HEK293 (cell line): Measurements from ENCODE around the gene DENND1A.

ENCODE experiments used
- CTCF ChIA-PET: fragments of 350-600 bp; formaldehyde crosslinking; extraction: SDS; loops from one replicate; lab custom pipeline; 2021; ENCODE audit warnings: antibody characterized with exemption; lab: Yijun Ruan, JAX
- POLR2A ChIA-PET: fragments of 300-600 bp; formaldehyde crosslinking; extraction: SDS; loops from one replicate; lab custom pipeline; 2020; ENCODE audit warnings: antibody characterized with exemption, inconsistent platforms; lab: Yijun Ruan, JAX
- H3K27ac ChIP-seq: fragments of 200-500 bp; sonication (Bioruptor generic); 2 replicates; pipeline ENCODE4 v1.5.1; 2014; ENCODE audit warnings: low read depth, low read length, control low read depth, inconsistent platforms; ENCODE audit errors: extremely low read depth
- H3K36me3 ChIP-seq, 2 experiments: fragments of 200-500 bp in 1 of 2; sonication (Bioruptor generic) in 1 of 2; 1 replicate in 1 of 2; 2 replicates in 1 of 2; pipeline ENCODE4 v1.5.1; 2014 to 2017; ENCODE audit warnings: inconsistent platforms in 2 of 2, low read length in 2 of 2; ENCODE audit not compliant: control insufficient read depth in 2 of 2, insufficient read depth in 1 of 2
- H3K4me1 ChIP-seq: fragments of 200-500 bp; sonication (Bioruptor generic); 2 replicates; pipeline ENCODE4 v1.5.1; 2014; ENCODE audit warnings: mild to moderate bottlenecking, low read length, inconsistent platforms; ENCODE audit not compliant: control insufficient read depth, insufficient read depth
- H3K4me3 ChIP-seq: 2 replicates; pipeline ENCODE4 v1.5.1; 2011; ENCODE audit warnings: low read depth, mild to moderate bottlenecking, control low read depth, low read length, moderate library complexity
- H3K9me3 ChIP-seq: fragments of 200-500 bp; sonication (Bioruptor generic); 2 replicates; pipeline ENCODE4 v1.5.1; 2014; ENCODE audit warnings: low read depth, low read length, inconsistent platforms; ENCODE audit not compliant: control insufficient read depth, insufficient read depth
- BCL11B ChIP-seq: fragments of 450-650 bp; formaldehyde crosslinking; IDR thresholded peaks from 2 replicates; pipeline ENCODE4 v1.5.1; 2016; ENCODE audit warnings: low read depth, missing biosample characterization, missing genetic modification characterization
- CTCF ChIP-seq: fragments of 450-650 bp; formaldehyde crosslinking; IDR thresholded peaks from 2 replicates; pipeline ENCODE4 v1.5.1; 2016; ENCODE audit warnings: missing biosample characterization, missing genetic modification characterization
- GLI2 ChIP-seq: fragments of 450-650 bp; formaldehyde crosslinking; IDR thresholded peaks from 2 replicates; pipeline ENCODE4; 2017; ENCODE audit warnings: missing biosample characterization, missing genetic modification characterization, low read depth, borderline replicate concordance
- PATZ1 ChIP-seq: fragments of 450-650 bp; formaldehyde crosslinking; IDR thresholded peaks from 2 replicates; pipeline ENCODE4 v1.5.1; 2016; ENCODE audit warnings: missing biosample characterization, missing genetic modification characterization
- PRDM2 ChIP-seq: fragments of 450-650 bp; formaldehyde crosslinking; IDR thresholded peaks from 2 replicates; pipeline ENCODE4 v1.5.1; 2016; ENCODE audit warnings: missing biosample characterization, missing genetic modification characterization, borderline replicate concordance
- RBAK ChIP-seq: fragments of 450-650 bp; formaldehyde crosslinking; IDR thresholded peaks from 2 replicates; pipeline ENCODE4 v1.5.1; 2016; ENCODE audit warnings: missing biosample characterization, missing genetic modification characterization
- SP7 ChIP-seq: fragments of 450-650 bp; formaldehyde crosslinking; IDR thresholded peaks from 2 replicates; pipeline ENCODE4 v1.5.1; 2016; ENCODE audit warnings: missing biosample characterization, missing genetic modification characterization
- ZBTB26 ChIP-seq: fragments of 450-650 bp; formaldehyde crosslinking; optimal IDR thresholded peaks from 2 replicates; pipeline ENCODE3; 2016; ENCODE audit warnings: missing biosample characterization, mild to moderate bottlenecking, missing genetic modification characterization
- ZBTB49 ChIP-seq: fragments of 450-650 bp; formaldehyde crosslinking; IDR thresholded peaks from 2 replicates; pipeline ENCODE4 v1.5.1; 2016; ENCODE audit warnings: missing biosample characterization, missing genetic modification characterization, low read depth
- ZFHX2 ChIP-seq: fragments of 450-650 bp; formaldehyde crosslinking; conservative IDR thresholded peaks from 2 replicates; pipeline ENCODE4 v1.5.1; 2016; ENCODE audit warnings: missing biosample characterization, missing genetic modification characterization
- ZFP41 ChIP-seq: fragments of 450-650 bp; formaldehyde crosslinking; IDR thresholded peaks from 2 replicates; pipeline ENCODE4 v1.5.1; 2016; ENCODE audit warnings: missing biosample characterization, missing genetic modification characterization, borderline replicate concordance
- ZNF24 ChIP-seq: fragments of 450-650 bp; formaldehyde crosslinking; IDR thresholded peaks from 2 replicates; pipeline ENCODE4 v1.5.1; 2016; ENCODE audit warnings: missing biosample characterization, missing genetic modification characterization
- ZNF311 ChIP-seq: fragments of 450-650 bp; formaldehyde crosslinking; IDR thresholded peaks from 2 replicates; pipeline ENCODE4 v1.5.1; 2017; ENCODE audit warnings: missing biosample characterization, missing genetic modification characterization, borderline replicate concordance
- ZNF391 ChIP-seq: fragments of 450-650 bp; formaldehyde crosslinking; IDR thresholded peaks from 2 replicates; pipeline ENCODE4 v1.5.1; 2016; ENCODE audit warnings: low read depth, missing biosample characterization, missing genetic modification characterization, borderline replicate concordance
- ZNF404 ChIP-seq: fragments of 450-650 bp; formaldehyde crosslinking; IDR thresholded peaks from 2 replicates; pipeline ENCODE4 v1.5.1; 2017; ENCODE audit warnings: missing biosample characterization, missing genetic modification characterization
- ZNF433 ChIP-seq: fragments of 450-650 bp; formaldehyde crosslinking; IDR thresholded peaks from 2 replicates; pipeline ENCODE4 v1.5.1; 2016; ENCODE audit warnings: missing biosample characterization, missing genetic modification characterization, low read depth
- ZNF654 ChIP-seq: fragments of 450-650 bp; formaldehyde crosslinking; IDR thresholded peaks from 2 replicates; pipeline ENCODE4 v1.5.1; 2016; ENCODE audit warnings: low read depth, missing biosample characterization, missing genetic modification characterization
- ZSCAN30 ChIP-seq: fragments of 450-650 bp; IDR thresholded peaks from 2 replicates; pipeline ENCODE4 v1.5.1; 2018; ENCODE audit warnings: missing biosample characterization, mild to moderate bottlenecking, missing genetic modification characterization, moderate library complexity

The DENND1A gene

GRCh38 chr9:123354806-123355508 lies 575.0 kb downstream of the DENND1A start:
- CTCF ChIA-PET: interaction anchor here (0.6 to 5.7 kb wide), 30 partner anchors 9 to 1053 kb away, joined by 3 to 106 read pairs (median 4); no protein-coding TSS in a partner anchor
- POLR2A ChIA-PET: interaction anchor here (0.6 to 1.3 kb wide), 3 partner anchors 24 to 30 kb away, joined by 3 read pairs; no protein-coding TSS in a partner anchor
- no peak overlapping the region for H3K27ac ChIP-seq
- no peaks in the 10 kb centered on the region for H3K4me1 ChIP-seq
- H3K9me3 ChIP-seq: no peaks in the 10 kb centered on the region
- H3K4me3 ChIP-seq: no peak overlapping the region
- H3K36me3 ChIP-seq: no peaks in the 10 kb centered on the region
- no peak for TF ChIP-seq ZNF404
- TF ChIP-seq PRDM2: no peak
- no peak for TF ChIP-seq ZNF433 (tag by site-specific recombination)
- no peak for TF ChIP-seq GLI2 (tag by site-specific recombination)
- TF ChIP-seq ZNF311 (tag by site-specific recombination): no peak
- no peak for TF ChIP-seq RBAK (tag by site-specific recombination)
- no peak for TF ChIP-seq ZNF24 (tag by site-specific recombination)
- TF ChIP-seq ZBTB49 (tag by site-specific recombination): no peak
- TF ChIP-seq, all 188 proteins: peak for 0

- ChIA-PET POLR2A (interaction anchor here (0.6 to 1.3 kb wide), 2 partner anchors 25 to 30 kb away, joined by 3 read pairs; no protein-coding TSS in a partner anchor), CTCF (interaction anchor here (0.6 to 5.7 kb wide), 35 partner anchors 11 to 1745 kb away, joined by 3 to 106 read pairs (median 4); no protein-coding TSS in a partner anchor)
- TF ChIP-seq BCL11B (peak; percentile 18; the same call in 1 of the 2 replicates), ZBTB26 (tag by site-specific recombination) (peak; percentile 14), ZSCAN30 (tag by site-specific recombination) (0 out of 2 replicates have a peak, but pooled peaks have one; percentile 45), ZNF391 (tag by site-specific recombination) (0 out of 2 replicates have a peak, but pooled peaks have one; percentile 17), ZFP41 (no peak), CTCF (tag by site-specific recombination) (peak; percentile 90), PATZ1 (tag by site-specific recombination) (peak; percentile 77), ZNF654 (tag by site-specific recombination) (peak; percentile 73), ZFHX2 (tag by site-specific recombination) (0 out of 2 replicates have a peak, but pooled peaks have one; percentile 22), SP7 (tag by site-specific recombination) (0 out of 2 replicates have a peak, but pooled peaks have one; percentile 23)
Measured at GRCh38 chr9:123353984-123354591, 575.8 kb downstream of the DENND1A start.

More at GRCh38 chr9:123353984-123354591, 575.8 kb downstream of the DENND1A start:
- Histone ChIP-seq H3K4me3 (no peak overlapping the region), H3K36me3 (no peaks in the 10 kb centered on the region), H3K4me1 (no peaks in the 10 kb centered on the region), H3K27ac (no peak overlapping the region), H3K9me3 (no peaks in the 10 kb centered on the region)
